Heart left ventricle (tissue), 16 donors: ENCODE measurements around the gene SERPINA5. TPM values are rescaled to one million over a fixed set of nuclear protein-coding genes. Genes with fewer than 3 reads are reported as not detected.

Experiments used
- ATAC-seq, 4 donors: fragments of 200-7000 bp; cut with Tn5 transposase; one replicate each; pipeline ENCODE4 v1.9.1; 2020 to 2022; ENCODE audit warnings: moderate library complexity in 4 of 4, mild to moderate bottlenecking in 3 of 4, moderate number of reproducible peaks in 1 of 4
- DNase-seq, 5 donors: peaks; one replicate each; pipeline ENCODE4 v3.0.0-alpha.2; 2020
- H3K27ac ChIP-seq, 12 donors: fragments of 200-600 bp; sonication (generic) in 4 of 12; one replicate each; pipeline versions ENCODE4 v1.5.0 to v1.8.0; 2016 to 2022; ENCODE audit warnings: mild to moderate bottlenecking in 2 of 12
- H3K27me3 ChIP-seq, 9 donors: fragments of 200-600 bp; sonication (generic) in 2 of 9; one replicate each; pipeline versions ENCODE4 v1.5.1 to v1.8.0; 2016 to 2022; ENCODE audit warnings: mild to moderate bottlenecking in 3 of 9
- H3K36me3 ChIP-seq, 9 donors: fragments of 200-600 bp; sonication (generic) in 2 of 9; one replicate each; pipeline versions ENCODE4 v1.5.0 to v1.8.0; 2018 to 2022; ENCODE audit warnings: mild to moderate bottlenecking in 2 of 9
- H3K4me1 ChIP-seq, 12 donors: fragments of 200-600 bp; sonication (generic) in 4 of 12; one replicate each; pipeline versions ENCODE4 v1.5.0 to v1.8.0; 2016 to 2022; ENCODE audit warnings: mild to moderate bottlenecking in 3 of 12
- H3K4me3 ChIP-seq, 12 donors: fragments of 200-600 bp; sonication (generic) in 4 of 12; one replicate each; pipeline versions ENCODE4 v1.5.0 to v1.8.0; 2017 to 2022; ENCODE audit warnings: mild to moderate bottlenecking in 9 of 12, moderate library complexity in 4 of 12
- H3K9me3 ChIP-seq, 12 donors: fragments of 200-600 bp; sonication (generic) in 4 of 12; one replicate each; pipeline versions ENCODE4 v1.5.0 to v1.8.0; 2016 to 2022; ENCODE audit warnings: mild to moderate bottlenecking in 1 of 12
- CTCF ChIP-seq, 12 donors: fragments of 200-600 bp; sonication (generic) in 4 of 12; IDR thresholded peaks; one replicate each; pipeline versions ENCODE4 v1.5.0 to v1.8.0; 2018 to 2022; ENCODE audit warnings: antibody characterized with exemption in 12 of 12, mild to moderate bottlenecking in 5 of 12
- POLR2A ChIP-seq, 2 donors: fragments of 450-650 bp; IDR thresholded peaks; one replicate each; pipeline ENCODE4 v1.6.1; 2017; ENCODE audit warnings: antibody characterized with exemption in 2 of 2, mild to moderate bottlenecking in 2 of 2, moderate library complexity in 2 of 2
- WGBS, 4 donors: extraction: QIAGEN DNeasy Blood & Tissue Kit in 2 of 4; methylation state at CpG; one replicate each; pipeline versions ENCODE4 v1.1.5 to v1.1.7; 2013 to 2018; 5-methylcytosine and 5-hydroxymethylcytosine counted together
- intact Hi-C, 10 donors: fragments of 100-400 bp; cut with DNase I; formaldehyde crosslinking; loops; one replicate each; pipeline versions ENCODE4 v1.11.1 to v1.14.2; 2022
- polyA plus RNA-seq, 2 donors: library from polyadenylated mRNA; stranded (reverse); fragments of 200-250 nt; gene quantifications; one replicate each; pipeline ENCODE4 v1.2.3, GENCODE V29; 2013
- total RNA-seq, 9 donors: library from RNA; depleted of rRNA in 2 of 9; stranded (reverse); fragments of >200 nt in 2 of 9; fragmentation: NEBNext Ultra II Directional in 3 of 9; extraction: Animal tissue kit (Norgen Biotek cat#: 25700) in 3 of 9; gene quantifications; one replicate each; pipeline versions ENCODE4 v1.1.0 to v1.2.4, GENCODE V29; 2016 to 2023
- donor health status: ischemic (EF 13 %, LVEDD 7.1; RV severe dilation, severe dysfunction).
- donor health status: healthy with polysubstance abuse.
- donor health status: DM: no; HTN: yes; CAD: no.
- donor health status: DM: no; HTN: no; CAD: no.
- donor health status: ischemic (EF 25% LVEDD 6.9; RV normal size, moderate dysfunction).
- donor health status: ischemic (EF 25% LVEDD 5.7; RV mildly dilated, moderate dysfunction).
- donor health status: healthy.
- donor health status: DM: yes; HTN: yes; CAD: no.
- donor health status: ischemic (EF 35%, LVEDD 5.7; RV mildly dilated, moderate dysfunction).
- donor health status: nonischemic (EF 11% LVEDD 7.7; RV severe dilation, severe dysfunction).
- donor health status: DM: yes; HTN: yes; CAD: no.
- donor health status: PGD.
- donor health status: ischemic (EF 29% LVEDD 5.4; RV normal size, mild dysfunction).
- donor health status: nonischemic (EF 23%, LVEDD 6.1; RV moderate dilation, normal function).

Gene SERPINA5
- total and polyA plus RNA-seq, 11 donors = 0.54 to 4.5 (median 1.1) TPM

GRCh38 chr14:94540031-94540794 lies 41.0 kb upstream of the SERPINA5 start:
- Histone ChIP-seq H3K36me3 (no peaks in the 10 kb centered on the region), H3K27ac (no peak overlapping the region), H3K9me3 (no peaks in the 10 kb centered on the region), H3K4me1 (peaks cover 0 to 8% (median 0%) of the 10 kb centered on the region in 12 donors), H3K4me3 (no peak overlapping the region), H3K27me3 (peaks cover 0 to 17% (median 2%) of the 10 kb centered on the region in 9 donors)
- ATAC-seq = peak in 3 of 4 donors; percentile 26 to 81 (median 27)
- no peak for TF ChIP-seq POLR2A (IDR thresholded peaks at IDR 0.05)
- TF ChIP-seq CTCF (IDR thresholded peaks at IDR 0.05) = no peak
- 12 to 22% (median 15%) methylated on average over 12 to 13 of the region's 13 CpGs for WGBS, 4 donors
- intact Hi-C loops = loop anchor here in 1 of 10 donors (10.0 kb wide), 1 partner anchor 105 kb away; no protein-coding TSS in a partner anchor
- no peak for DNase-seq

GRCh38 chr14:94541234-94541975 lies 39.8 kb upstream of the SERPINA5 start:
- 60 to 64% (median 61%) methylated on average over 9 of the region's 9 CpGs for WGBS, 4 donors
- peaks cover 0 to 8% (median 0%) of the 10 kb centered on the region in 12 donors for H3K4me1 ChIP-seq
- DNase-seq (no peak), ATAC-seq (no peak)
- intact Hi-C loops = loop anchor here in 1 of 10 donors (10.0 kb wide), 1 partner anchor 107 kb away; no protein-coding TSS in a partner anchor
- H3K27ac ChIP-seq = no peak overlapping the region
- H3K4me3 ChIP-seq = no peak overlapping the region
- H3K9me3 ChIP-seq = peaks cover 0 to 5% (median 0%) of the 10 kb centered on the region in 12 donors
- TF ChIP-seq POLR2A (IDR thresholded peaks at IDR 0.05) (no peak), CTCF (IDR thresholded peaks at IDR 0.05) (no peak)
- no peaks in the 10 kb centered on the region for H3K36me3 ChIP-seq
- H3K27me3 ChIP-seq = peaks cover 0 to 26% (median 2%) of the 10 kb centered on the region in 9 donors

- WGBS, 4 donors = 61 to 71% (median 67%) methylated on average over 10 to 12 of the region's 12 CpGs
- ATAC-seq (no peak), DNase-seq (no peak)
- no peaks in the 10 kb centered on the region for H3K36me3 ChIP-seq
- peaks cover 0 to 10% (median 0%) of the 10 kb centered on the region in 12 donors for H3K9me3 ChIP-seq
- H3K27me3 ChIP-seq = peaks cover 0 to 28% (median 3%) of the 10 kb centered on the region in 9 donors
- intact Hi-C loops = loop anchor here in 1 of 10 donors (10.0 kb wide), 1 partner anchor 107 kb away; no protein-coding TSS in a partner anchor
- TF ChIP-seq POLR2A (IDR thresholded peaks at IDR 0.05) (no peak), CTCF (IDR thresholded peaks at IDR 0.05) (no peak)
- H3K27ac ChIP-seq = no peak overlapping the region
- H3K4me3 ChIP-seq = no peak overlapping the region
- peaks cover 0 to 8% (median 0%) of the 10 kb centered on the region in 12 donors for H3K4me1 ChIP-seq
Measured at GRCh38 chr14:94542111-94542810, 39.0 kb upstream of the SERPINA5 start.
